Body of pancreas (tissue), 4 donors: ENCODE data around the gene TEX29. TPM values are rescaled to one million over a fixed set of nuclear protein-coding genes. Genes with fewer than 3 reads are reported as not detected.

Source experiments
- ATAC-seq: fragments of 150-250 bp; one replicate; pipeline ENCODE4 v1.9.1; 2016
- DNase-seq, 4 donors: peaks; one replicate each; pipeline ENCODE4 v3.0.0-alpha.2; 2019
- H3K27ac ChIP-seq, 4 donors: fragments of 200-600 bp; sonication (generic); 1 replicate in 3 of 4; 2 replicates in 1 of 4; pipeline versions ENCODE4 v1.5.1 to v1.6.1; 2016 to 2019; ENCODE audit warnings: mild to moderate bottlenecking in 1 of 4, mixed read lengths in 1 of 4, moderate library complexity in 1 of 4
- H3K27me3 ChIP-seq, 2 donors: fragments of 200-600 bp; sonication (generic); one replicate each; pipeline ENCODE4 v1.6.0; 2016; ENCODE audit warnings: mild to moderate bottlenecking in 1 of 2
- H3K36me3 ChIP-seq, 2 donors: fragments of 200-600 bp; sonication (generic); replicated peaks in 1 of 2; 2 replicates each; pipeline ENCODE4 v1.5.1; 2016; ENCODE audit warnings: low read depth in 2 of 2; ENCODE audit not compliant: insufficient read depth in 1 of 2
- H3K4me1 ChIP-seq: fragments of 200-600 bp; sonication (generic); one replicate; pipeline ENCODE4 v1.6.0; 2016
- H3K4me3 ChIP-seq, 2 donors: fragments of 200-600 bp; sonication (generic); 1 replicate in 1 of 2; 2 replicates in 1 of 2; pipeline ENCODE4 v1.5.1; 2016 to 2019
- H3K9me3 ChIP-seq, 3 donors: fragments of 200-600 bp; sonication (generic); 1 replicate in 2 of 3; 2 replicates in 1 of 3; pipeline ENCODE4 v1.5.1; 2016
- POLR2A ChIP-seq, 3 donors: fragments of 450-650 bp; IDR thresholded peaks; one replicate each; pipeline ENCODE4 v1.6.1; 2016; ENCODE audit warnings: antibody characterized with exemption in 3 of 3, mild to moderate bottlenecking in 2 of 3
- WGBS, 2 donors: methylation state at CpG; one replicate each; pipeline ENCODE4 v1.1.5; 2017; 5-methylcytosine and 5-hydroxymethylcytosine counted together
- intact Hi-C: fragments of 100-400 bp; cut with DNase I; formaldehyde crosslinking; loops from one replicate; pipeline ENCODE4 v1.15.1; 2023
- total RNA-seq, 2 donors: library from RNA; depleted of rRNA; stranded (reverse); fragments of >200 nt; gene quantifications; one replicate each; pipeline ENCODE4 v1.1.0, GENCODE V29; 2016
- TF ChIP-seq, protein P1 (sequence below), 7 experiments: fragments of 450-650 bp in 4 of 7; fragments of 200-600 bp in 3 of 7; sonication (generic) in 3 of 7; IDR thresholded peaks; one replicate each; pipeline ENCODE4 v1.5.1; 2016 to 2019; ENCODE audit warnings: antibody characterized with exemption in 7 of 7

The TEX29 gene
- total RNA-seq, 2 donors from 2014 or later = not detected

DNA sequence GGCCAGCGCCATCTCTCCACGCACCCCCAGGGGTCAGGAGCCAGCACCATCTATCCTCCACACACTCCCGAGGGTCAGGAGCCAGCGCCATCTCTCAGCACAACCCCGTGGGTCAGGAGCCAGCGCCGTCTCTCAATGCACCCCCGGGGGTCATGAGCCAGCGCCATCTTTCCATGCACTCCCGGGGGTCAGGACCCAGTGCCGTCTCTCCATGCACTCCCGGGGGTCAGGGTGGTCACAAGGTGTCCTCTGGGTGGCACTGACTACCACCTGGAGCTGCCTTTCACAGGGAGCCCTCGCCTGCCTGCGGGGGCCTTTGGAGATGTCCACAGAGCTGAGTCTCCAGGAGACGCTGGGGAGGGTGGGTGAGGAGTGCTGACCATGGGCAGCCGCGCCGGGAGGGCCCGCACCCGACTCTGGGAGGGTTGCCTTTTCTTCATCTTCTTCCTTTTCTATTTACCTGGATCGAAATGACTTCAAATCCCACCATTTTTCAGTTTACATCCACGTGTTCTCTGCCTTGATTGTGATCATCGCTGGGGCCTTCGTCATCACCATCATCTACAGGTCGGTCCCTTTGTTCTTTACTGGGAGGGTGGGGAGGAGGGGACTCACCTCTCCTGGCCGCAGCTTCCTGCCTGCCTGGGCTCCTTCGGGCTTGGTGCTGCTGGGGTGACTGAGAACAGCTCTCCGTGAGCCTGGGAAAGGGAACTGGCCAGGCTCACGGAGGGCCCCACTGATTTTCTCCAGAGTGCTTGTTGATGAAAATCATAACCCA is 19.1 kb downstream of the TEX29 start:
- H3K4me3 ChIP-seq = no peak overlapping the region
- WGBS, 2 donors = 91 to 96% methylated on average over 28 to 29 of the region's 29 CpGs
- intact Hi-C loops = no loop called here

DNA sequence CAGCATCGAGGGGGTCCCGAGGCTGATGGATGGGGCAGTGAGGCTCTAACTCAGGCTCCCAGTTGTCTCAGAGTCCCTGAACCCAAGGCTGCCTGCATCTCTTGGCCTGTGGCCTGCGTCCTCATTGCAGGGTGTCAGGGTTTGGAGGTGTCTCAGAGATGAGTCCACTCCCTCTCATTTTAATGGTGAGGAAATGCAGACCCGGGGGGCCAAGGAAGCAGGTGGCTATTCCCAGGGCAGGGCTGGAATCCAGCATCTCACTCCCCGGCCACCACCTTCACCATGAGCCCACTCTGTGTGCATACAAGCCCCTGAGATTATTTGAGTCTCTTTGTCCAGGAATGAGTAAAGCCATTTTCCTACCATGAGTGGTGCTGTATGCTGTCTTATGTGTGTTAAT is 21.4 kb downstream of the TEX29 start:
- intact Hi-C loops = no loop called here
- ATAC-seq (no peak), DNase-seq (no peak)
- Histone ChIP-seq H3K27ac (no peak overlapping the region), H3K9me3 (no peaks in the 10 kb centered on the region), H3K27me3 (no peaks in the 10 kb centered on the region), H3K4me1 (no peaks in the 10 kb centered on the region), H3K36me3 (no peaks in the 10 kb centered on the region), H3K4me3 (no peak overlapping the region)
- TF ChIP-seq, protein P1, sequence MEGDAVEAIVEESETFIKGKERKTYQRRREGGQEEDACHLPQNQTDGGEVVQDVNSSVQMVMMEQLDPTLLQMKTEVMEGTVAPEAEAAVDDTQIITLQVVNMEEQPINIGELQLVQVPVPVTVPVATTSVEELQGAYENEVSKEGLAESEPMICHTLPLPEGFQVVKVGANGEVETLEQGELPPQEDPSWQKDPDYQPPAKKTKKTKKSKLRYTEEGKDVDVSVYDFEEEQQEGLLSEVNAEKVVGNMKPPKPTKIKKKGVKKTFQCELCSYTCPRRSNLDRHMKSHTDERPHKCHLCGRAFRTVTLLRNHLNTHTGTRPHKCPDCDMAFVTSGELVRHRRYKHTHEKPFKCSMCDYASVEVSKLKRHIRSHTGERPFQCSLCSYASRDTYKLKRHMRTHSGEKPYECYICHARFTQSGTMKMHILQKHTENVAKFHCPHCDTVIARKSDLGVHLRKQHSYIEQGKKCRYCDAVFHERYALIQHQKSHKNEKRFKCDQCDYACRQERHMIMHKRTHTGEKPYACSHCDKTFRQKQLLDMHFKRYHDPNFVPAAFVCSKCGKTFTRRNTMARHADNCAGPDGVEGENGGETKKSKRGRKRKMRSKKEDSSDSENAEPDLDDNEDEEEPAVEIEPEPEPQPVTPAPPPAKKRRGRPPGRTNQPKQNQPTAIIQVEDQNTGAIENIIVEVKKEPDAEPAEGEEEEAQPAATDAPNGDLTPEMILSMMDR (IDR thresholded peaks at IDR 0.05) = no peak
- no peak for TF ChIP-seq POLR2A (IDR thresholded peaks at IDR 0.05)
- 68 to 91% methylated on average over 4 to 5 of the region's 5 CpGs for WGBS, 2 donors

More for the DNA sequence above, 19.1 kb downstream of the TEX29 start:
- no peaks in the 10 kb centered on the region for H3K36me3 ChIP-seq
- TF ChIP-seq, protein P1 (IDR thresholded peaks at IDR 0.05) = no peak
- no peak for TF ChIP-seq POLR2A (IDR thresholded peaks at IDR 0.05)
- H3K4me1 ChIP-seq = no peaks in the 10 kb centered on the region
- DNase-seq (no peak), ATAC-seq (no peak)
- H3K27ac ChIP-seq = no peak overlapping the region
- H3K9me3 ChIP-seq = no peaks in the 10 kb centered on the region
- no peaks in the 10 kb centered on the region for H3K27me3 ChIP-seq

DNA sequence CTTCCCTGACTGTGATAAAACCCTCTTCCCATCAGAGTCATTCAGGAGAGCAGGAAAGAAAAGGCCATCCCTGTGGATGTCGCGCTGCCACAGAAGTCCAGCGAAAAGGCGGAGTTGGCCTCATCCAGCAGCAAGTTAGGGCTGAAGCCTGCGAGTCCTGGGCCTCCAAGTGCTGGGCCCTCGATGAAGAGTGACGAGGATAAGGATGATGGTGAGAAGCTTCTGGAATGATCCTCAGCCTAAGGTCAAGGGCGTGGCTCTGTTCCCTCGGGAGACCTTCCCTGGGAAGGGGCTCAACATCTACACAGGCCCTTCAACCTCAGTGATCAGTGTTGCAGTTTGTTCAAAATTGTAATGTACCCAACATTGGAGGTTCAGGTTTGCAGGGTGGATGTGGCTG is 22.3 kb downstream of the TEX29 start:
- no peak overlapping the region for H3K27ac ChIP-seq
- H3K4me1 ChIP-seq = no peaks in the 10 kb centered on the region
- no peak overlapping the region for H3K4me3 ChIP-seq
- no peak for ATAC-seq
- no peaks in the 10 kb centered on the region for H3K36me3 ChIP-seq
- TF ChIP-seq, protein P1 (IDR thresholded peaks at IDR 0.05) = no peak
- TF ChIP-seq POLR2A (IDR thresholded peaks at IDR 0.05) = no peak
- WGBS, 2 donors = 90 to 92% methylated on average over 9 of the region's 9 CpGs
- intact Hi-C loops = no loop called here
- H3K27me3 ChIP-seq = no peaks in the 10 kb centered on the region
- H3K9me3 ChIP-seq = no peaks in the 10 kb centered on the region
- DNase-seq = no peak

DNA sequence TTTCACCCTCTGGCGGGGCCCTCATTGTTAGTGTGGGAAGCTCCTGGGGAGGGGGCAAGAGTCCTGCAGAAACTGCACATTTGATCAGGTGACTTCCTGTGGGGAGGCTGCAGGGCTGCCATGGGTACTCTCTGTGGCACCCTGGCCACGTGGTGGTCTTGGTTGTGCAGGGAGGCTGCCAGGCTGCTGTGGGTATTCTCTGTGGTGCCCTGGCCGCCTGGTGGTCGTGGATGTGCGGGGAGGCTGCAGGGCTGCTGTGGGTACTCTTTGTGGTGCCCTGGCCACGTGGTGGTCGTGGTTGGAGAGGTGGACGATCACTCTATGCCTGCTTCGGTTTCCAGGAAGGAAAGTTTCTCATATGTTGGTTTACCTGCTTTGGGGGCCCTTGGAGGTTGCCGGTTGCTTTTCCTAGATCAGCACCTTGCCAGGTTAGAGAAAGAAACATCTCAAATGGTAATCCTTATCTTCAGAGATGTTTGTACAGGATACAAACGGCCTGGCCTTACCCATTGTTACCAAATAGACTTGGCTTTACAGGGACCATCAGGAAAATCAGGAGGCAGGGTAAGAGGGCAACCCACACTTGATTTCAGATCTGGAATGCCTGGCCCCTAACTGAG is 22.9 kb downstream of the TEX29 start:
- no peak for TF ChIP-seq POLR2A (IDR thresholded peaks at IDR 0.05)
- TF ChIP-seq, protein P1 (IDR thresholded peaks at IDR 0.05) = no peak
- Histone ChIP-seq H3K4me3 (no peak overlapping the region), H3K9me3 (no peaks in the 10 kb centered on the region), H3K4me1 (no peaks in the 10 kb centered on the region), H3K27me3 (no peaks in the 10 kb centered on the region), H3K27ac (no peak overlapping the region), H3K36me3 (no peaks in the 10 kb centered on the region)
- WGBS, 2 donors = 70 to 73% methylated on average over 8 to 11 of the region's 11 CpGs
- intact Hi-C loops = no loop called here
- ATAC-seq (no peak), DNase-seq (no peak)
